ENCODE data around the gene RPL15. TPM values are rescaled to one million over a fixed set of nuclear protein-coding genes. Genes with fewer than 3 reads are reported as not detected.

RPL15 gene
- 1,592 and 1,778 TPM in 2 replicates for total RNA-seq

GRCh38 chr3:23916886-23917678 is at the start of gene RPL15, which contains the start of gene NKIRAS1:
RPL15 (plus strand) TSS chr3:23917132; CDS start chr3:23917860, 728 bp downstream.
NKIRAS1 (minus strand) TSS chr3:23916990; CDS start chr3:23910904, 6,086 bp downstream.

DNA sequence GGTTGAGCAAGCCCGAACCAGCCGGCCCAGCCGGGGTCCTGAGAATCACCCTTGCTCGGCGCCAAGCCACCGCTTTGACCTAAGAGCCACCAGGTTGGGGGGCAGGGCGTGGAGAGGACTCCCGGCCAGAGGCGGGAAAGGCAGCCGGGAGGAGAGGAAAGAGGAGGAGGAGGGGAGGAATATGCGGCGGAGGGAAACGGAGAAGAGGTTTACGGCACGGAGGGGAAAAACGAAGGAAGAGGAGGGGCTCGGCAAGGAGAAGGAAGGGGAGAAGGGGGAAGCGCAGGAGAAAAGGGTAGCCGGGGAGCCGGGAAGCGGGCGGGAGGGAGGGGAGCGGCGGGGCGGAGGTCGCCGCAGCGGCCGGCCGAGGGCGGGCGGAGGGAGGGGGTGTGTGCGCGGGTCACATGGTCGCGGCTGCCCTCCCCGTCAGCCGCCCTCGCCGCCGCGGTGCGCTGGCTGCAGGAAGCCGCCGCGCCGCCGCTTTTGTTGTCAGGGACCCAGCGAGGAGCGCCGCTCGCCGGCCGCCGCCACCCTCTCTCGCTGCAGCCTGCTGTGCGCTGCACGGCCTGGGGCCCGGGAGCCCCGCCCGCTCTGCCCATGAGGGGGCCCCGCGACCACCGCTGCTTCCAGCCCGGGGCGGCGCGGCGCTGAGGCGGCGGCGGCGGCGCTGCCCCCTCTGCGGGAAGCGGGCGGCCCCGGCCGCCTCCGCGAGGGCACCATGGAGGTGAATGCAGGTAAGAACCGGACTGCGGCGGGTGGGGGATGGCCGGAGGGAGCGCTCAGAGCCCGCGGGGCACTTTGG is 28.1 kb downstream of the RPL15 start, which contains the start of gene NR1D2:
Gene NR1D2, plus strand, starts transcription at position 426 of the 802 bp plus-strand sequence. Its CDS starts 293 bp downstream, at position 719.

Other genes with a start within 250 kb of the RPL15 start
- gene UBE2E1, start 111.2 kb upstream of the RPL15 start, total RNA-seq, result 69.8 and 83.3 TPM in 2 replicates
- gene NKIRAS1, start 142 bp upstream of the RPL15 start, total RNA-seq, result 16.7 and 18.8 TPM in 2 replicates
- 50.6 and 70.0 TPM in 2 replicates for gene NR1D2, start 28.2 kb downstream of the RPL15 start, total RNA-seq